NB4 (cell line): ENCODE data around the gene ABHD14A.
"Not testable (repeated sequence)": the region's sequence is repeated elsewhere in the genome, so short reads cannot be mapped to it uniquely, and the experiment has no call there.

Source experiments
- DNase-seq: peaks from one replicate; pipeline ENCODE4 v3.0.0; 2010; ENCODE audit warnings: low read depth
- H3K4me3 ChIP-seq: one replicate; pipeline ENCODE4 v1.5.1; 2011; ENCODE audit warnings: mild to moderate bottlenecking, low read depth, low read length, moderate library complexity
- CTCF ChIP-seq: IDR thresholded peaks from one replicate; pipeline ENCODE4 v1.5.1; 2012; ENCODE audit warnings: low read depth, low read length
- MYC ChIP-seq: IDR thresholded peaks from 2 replicates; pipeline ENCODE4 v1.6.1; 2011; ENCODE audit warnings: low read depth, low read length
- POLR2A ChIP-seq: IDR thresholded peaks from 2 replicates; pipeline ENCODE4 v1.6.1; 2011; ENCODE audit warnings: mild to moderate bottlenecking; ENCODE audit not compliant: insufficient read length; ENCODE audit errors: extremely low read depth
- TF ChIP-seq, protein P1 (sequence below): IDR thresholded peaks from 2 replicates; pipeline ENCODE4 v1.6.1; 2011; ENCODE audit warnings: low read depth, low read length

The ABHD14A gene

GRCh38 chr3:51974963-51975851, at the start of gene ABHD14A:
Gene ABHD14A (plus strand): TSS chr3:51975064. CDS start chr3:51975136, 72 bp downstream.
- H3K4me3 ChIP-seq, result peak within 1 kb of the TSS; percentile 84
- TF ChIP-seq, protein P1, sequence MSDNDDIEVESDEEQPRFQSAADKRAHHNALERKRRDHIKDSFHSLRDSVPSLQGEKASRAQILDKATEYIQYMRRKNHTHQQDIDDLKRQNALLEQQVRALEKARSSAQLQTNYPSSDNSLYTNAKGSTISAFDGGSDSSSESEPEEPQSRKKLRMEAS, result no peak
- TF ChIP-seq POLR2A (peak; percentile 74), MYC (peak; percentile 21), CTCF (no peak)

DNA sequence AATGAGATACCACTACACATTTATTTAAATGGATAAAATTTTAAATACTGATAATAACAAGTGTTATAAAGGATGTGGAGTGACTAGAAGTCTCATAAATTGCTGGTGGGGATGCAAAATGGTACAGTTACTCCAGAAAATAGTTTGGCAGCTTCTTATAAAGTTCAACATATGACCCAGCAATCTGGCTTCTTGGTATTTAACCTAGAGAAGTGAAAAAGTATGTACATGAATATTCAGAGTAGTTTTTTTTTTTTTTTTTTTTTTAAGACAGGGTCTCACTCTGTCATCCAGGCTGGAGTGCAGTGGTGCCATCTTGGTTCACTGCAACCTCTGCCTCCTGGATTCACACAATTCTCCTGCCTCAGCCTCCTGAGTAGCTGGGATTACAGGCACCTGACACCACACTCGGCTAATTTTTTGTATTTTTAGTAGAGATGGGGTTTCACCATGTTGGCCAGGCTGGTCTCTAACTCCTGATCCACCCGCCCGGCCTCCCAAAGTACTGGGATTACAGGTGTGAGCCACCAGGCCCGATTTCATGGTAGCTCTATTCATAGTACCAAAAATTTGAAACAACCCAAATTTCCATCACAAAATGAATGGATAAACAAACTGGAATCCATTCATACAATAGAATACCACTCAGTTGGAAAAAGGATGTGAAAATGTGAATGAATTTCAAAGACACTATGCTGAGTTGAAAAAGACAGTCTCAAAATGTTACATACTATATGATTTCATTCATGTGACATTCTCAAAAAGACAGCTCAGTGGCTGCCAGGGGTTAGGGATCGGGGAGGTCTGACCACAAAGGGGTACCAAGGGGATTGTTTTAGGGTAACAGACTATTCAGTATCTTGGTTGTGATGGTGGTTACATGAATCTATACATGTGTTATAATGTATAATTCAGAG, 47.5 kb upstream of the ABHD14A start:
- H3K4me3 ChIP-seq, result no peak overlapping the region
- DNase-seq, result no peak
- TF ChIP-seq MYC (no peak), POLR2A (no peak), CTCF (no peak)
- TF ChIP-seq, protein P1, result no peak

More at GRCh38 chr3:51974963-51975851, at the start of gene ABHD14A:
- DNase-seq, result peak; percentile 78

- TF ChIP-seq POLR2A, result no peak
- no peak overlapping the region for H3K4me3 ChIP-seq
- DNase-seq, result no peak
Observed at GRCh38 chr3:51928438-51928837, 46.4 kb upstream of the ABHD14A start.

DNA sequence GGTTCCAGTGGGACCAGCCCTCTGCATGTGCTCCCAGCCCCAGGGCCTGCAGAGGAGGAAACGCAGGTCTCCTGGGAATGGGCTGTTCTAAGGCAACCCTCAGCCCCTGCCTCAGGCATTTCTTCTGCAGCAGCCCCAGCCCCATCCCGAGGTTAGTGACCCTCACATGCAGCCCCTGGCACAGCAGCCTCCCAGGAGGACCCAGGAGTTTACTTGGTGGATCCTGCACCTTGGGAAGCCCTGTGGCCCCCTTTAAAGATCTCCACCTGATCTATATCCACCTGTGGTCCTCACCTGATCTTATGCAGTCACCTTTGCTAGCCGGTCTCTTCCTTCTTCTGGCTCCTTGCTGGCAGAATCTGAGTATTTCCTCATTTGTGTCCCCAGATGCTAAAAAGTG, 45.9 kb upstream of the ABHD14A start:
- not testable (repeated sequence) for H3K4me3 ChIP-seq, DNase-seq

GRCh38 chr3:51929420-51930003, 45.4 kb upstream of the ABHD14A start:
- TF ChIP-seq MYC (no peak), CTCF (no peak)
- peak; percentile 57 for DNase-seq
- no peak overlapping the region for H3K4me3 ChIP-seq

DNA sequence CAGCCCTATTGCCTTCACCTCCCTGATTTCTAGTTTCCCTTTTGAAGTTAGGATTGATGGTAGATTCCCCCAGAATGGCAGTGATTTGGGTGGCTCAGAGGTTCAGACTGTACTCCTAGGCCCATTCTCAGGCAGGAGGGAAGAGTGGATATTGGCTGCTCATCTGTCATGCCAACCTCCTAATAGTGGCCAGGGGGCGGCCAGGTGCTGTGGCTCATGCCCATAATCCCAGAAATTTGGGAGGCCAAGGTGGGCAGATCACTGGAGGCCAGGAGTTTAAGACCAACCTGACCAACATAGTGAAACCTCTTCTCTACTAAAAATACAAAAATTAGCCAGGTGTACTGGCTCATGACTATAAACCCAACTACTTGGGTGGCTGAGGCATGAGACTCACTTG, 44.4 kb upstream of the ABHD14A start:
- no peak overlapping the region for H3K4me3 ChIP-seq
- no peak for DNase-seq
- TF ChIP-seq MYC (no peak), CTCF (no peak), POLR2A (no peak)
- TF ChIP-seq, protein P1, result no peak
